HUES48 (cell line): ENCODE results near the gene SUN3.
A peak's percentile ranks its signal among the peaks of the same experiment; 100 is the strongest.
"Not testable (repeated sequence)": the region's sequence is repeated elsewhere in the genome, so short reads cannot be mapped to it uniquely, and the experiment has no call there.

Experiments used
- H3K27ac ChIP-seq: one replicate; pipeline ENCODE4 v1.7.0; 2013; ENCODE audit warnings: low read depth, low read length, inconsistent platforms
- H3K27me3 ChIP-seq: 2 replicates; pipeline ENCODE4 v1.6.1; 2013; ENCODE audit warnings: mild to moderate bottlenecking, low read length; ENCODE audit not compliant: control insufficient read depth, insufficient read depth
- H3K36me3 ChIP-seq: 2 replicates; pipeline ENCODE4 v1.6.1; 2013; ENCODE audit warnings: low read length; ENCODE audit not compliant: control insufficient read depth, insufficient read depth
- H3K4me1 ChIP-seq: 2 replicates; pipeline ENCODE4 v1.6.1; 2013; ENCODE audit warnings: mild to moderate bottlenecking, low read length; ENCODE audit not compliant: control insufficient read depth, insufficient read depth
- H3K4me3 ChIP-seq: 2 replicates; pipeline ENCODE4 v1.5.1; 2013; ENCODE audit warnings: mild to moderate bottlenecking, low read depth, low read length
- H3K9ac ChIP-seq: 2 replicates; pipeline ENCODE4 v1.6.1; 2013; ENCODE audit warnings: mild to moderate bottlenecking, low read depth, low read length, moderate library complexity
- H3K9me3 ChIP-seq: 2 replicates; pipeline ENCODE4 v1.6.1; 2013; ENCODE audit warnings: low read length; ENCODE audit not compliant: control insufficient read depth, insufficient read depth

Gene SUN3

DNA sequence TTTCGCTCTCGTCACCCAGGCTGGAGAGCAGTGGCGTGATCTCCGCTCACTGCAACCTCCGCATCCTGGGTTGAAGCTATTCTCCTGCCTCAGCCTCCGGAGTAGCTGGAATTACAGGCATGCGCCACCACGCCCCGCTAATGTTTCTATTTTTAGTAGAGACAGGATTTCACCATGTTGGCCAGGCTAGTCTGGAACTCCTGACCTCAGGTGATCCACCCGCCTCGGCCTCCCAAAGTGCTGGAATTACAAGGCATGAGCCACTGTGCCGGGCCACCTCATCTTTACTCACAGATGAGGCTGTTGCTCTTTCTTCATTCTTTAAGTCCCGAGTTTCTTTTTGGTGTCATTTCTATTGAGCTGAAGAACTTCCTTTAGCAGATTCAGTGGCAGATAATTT, 28.7 kb downstream of the SUN3 start:
- H3K27me3 ChIP-seq, H3K9me3 ChIP-seq, H3K4me3 ChIP-seq, H3K27ac ChIP-seq, H3K4me1 ChIP-seq, H3K36me3 ChIP-seq, H3K9ac ChIP-seq: not testable (repeated sequence)

DNA sequence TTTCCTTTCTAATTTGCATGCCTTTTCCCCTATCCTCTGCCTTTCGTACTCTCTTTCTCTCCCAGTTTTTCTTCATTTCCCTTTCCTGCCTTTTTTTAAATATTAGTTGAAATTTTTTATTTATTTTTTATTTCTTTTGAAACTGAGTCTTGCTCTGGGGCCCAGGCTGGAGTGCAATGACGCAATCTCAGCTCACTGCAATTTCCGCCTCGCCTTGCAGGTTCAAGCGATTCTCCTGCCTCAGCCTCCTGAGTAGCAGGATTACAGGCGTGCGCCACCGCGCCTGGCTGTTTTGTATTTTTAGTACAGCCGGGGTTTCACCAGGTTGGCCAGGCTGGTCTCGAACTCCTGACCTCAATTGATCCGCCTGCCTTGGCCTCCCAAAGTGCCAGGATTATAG, 29.5 kb downstream of the SUN3 start:
- Histone ChIP-seq H3K9me3 (no peaks in the 10 kb centered on the region), H3K27me3 (no peaks in the 10 kb centered on the region), H3K9ac (no peak overlapping the region), H3K27ac (no peak overlapping the region), H3K4me3 (no peak overlapping the region), H3K4me1 (no peaks in the 10 kb centered on the region), H3K36me3 (no peaks in the 10 kb centered on the region)

DNA sequence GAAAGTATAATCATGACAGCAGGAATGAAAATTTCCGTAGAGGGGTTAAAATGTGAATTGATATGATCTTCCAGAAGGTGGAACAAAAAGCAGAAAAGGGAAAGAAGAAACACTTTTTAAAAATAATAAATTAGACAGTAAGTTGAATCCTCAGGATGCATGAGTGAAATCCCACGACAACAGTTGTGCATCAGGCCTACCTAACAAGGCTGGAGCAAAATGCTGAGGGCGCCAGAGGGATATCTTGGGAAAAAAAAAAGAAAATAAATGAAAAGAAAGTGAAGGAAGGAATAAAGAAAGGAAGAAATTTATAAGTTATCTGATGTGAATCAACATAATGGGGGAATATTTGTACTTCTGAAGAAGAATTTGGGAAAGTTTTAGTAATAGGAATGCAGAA, 36.5 kb downstream of the SUN3 start:
- Histone ChIP-seq H3K27ac (peak overlapping the region; percentile 73), H3K36me3 (no peaks in the 10 kb centered on the region), H3K27me3 (no peaks in the 10 kb centered on the region), H3K9me3 (no peaks in the 10 kb centered on the region), H3K9ac (no peak overlapping the region; the same call in 1 of the 2 replicates), H3K4me3 (no peak overlapping the region), H3K4me1 (peaks cover 21% of the 10 kb centered on the region)

DNA sequence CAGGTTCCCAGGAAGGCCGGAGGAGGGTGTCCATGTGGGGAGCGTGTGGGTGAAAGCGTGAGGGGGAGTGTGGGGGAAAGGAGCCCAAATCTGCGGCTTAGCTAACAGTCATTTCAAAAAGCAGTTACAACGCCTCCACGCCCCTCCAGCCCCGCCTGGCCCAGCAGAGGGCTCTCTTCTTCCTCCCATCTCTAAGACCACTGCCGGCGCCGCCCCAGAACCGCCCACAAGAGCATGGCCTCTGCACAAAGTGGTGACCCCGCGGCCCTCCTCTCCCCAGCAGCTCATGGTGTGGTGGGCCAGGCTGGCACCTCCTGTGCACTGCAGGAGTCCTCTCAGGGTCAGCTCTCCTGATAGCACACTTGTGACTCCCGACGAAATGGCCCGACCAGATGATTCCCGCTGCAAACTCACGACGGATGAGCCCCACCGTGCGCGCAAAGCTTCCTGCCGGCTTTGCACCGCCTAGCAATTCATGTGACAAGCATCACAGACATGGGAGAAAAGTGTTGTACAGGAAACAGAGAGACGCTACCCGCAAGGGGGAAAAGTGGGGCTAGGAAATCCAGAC, 37.1 kb downstream of the SUN3 start:
- H3K4me3 ChIP-seq: peak overlapping the region; percentile 66
- H3K27me3 ChIP-seq: no peaks in the 10 kb centered on the region

DNA sequence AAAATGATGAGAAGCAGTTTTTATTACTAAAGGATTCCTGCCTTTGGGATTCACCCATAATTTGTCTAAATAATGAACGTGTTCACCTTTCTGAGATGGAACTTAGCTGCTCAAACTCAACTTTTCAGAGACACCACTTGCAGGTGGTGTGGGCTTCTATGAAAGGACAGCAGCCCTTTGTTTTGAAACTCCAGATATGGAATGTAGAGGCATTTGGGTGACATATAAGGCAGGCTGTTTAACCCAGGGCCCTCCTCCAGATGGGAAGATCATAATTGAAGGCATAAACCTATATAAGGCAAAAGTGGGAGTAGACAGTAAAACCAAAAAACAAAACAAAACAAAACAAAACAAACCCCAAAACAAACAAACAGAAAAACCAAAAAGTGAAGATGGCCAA, 37.6 kb downstream of the SUN3 start:
- peak overlapping the region; percentile 66; the same call in 1 of the 2 replicates for H3K4me3 ChIP-seq
- no peaks in the 10 kb centered on the region for H3K27me3 ChIP-seq
- no peaks in the 10 kb centered on the region for H3K36me3 ChIP-seq
- no peak overlapping the region for H3K9ac ChIP-seq
- H3K4me1 ChIP-seq: peaks cover 21% of the 10 kb centered on the region
- no peak overlapping the region for H3K27ac ChIP-seq
- H3K9me3 ChIP-seq: no peaks in the 10 kb centered on the region

More for the DNA sequence above, 37.1 kb downstream of the SUN3 start:
- peaks cover 21% of the 10 kb centered on the region for H3K4me1 ChIP-seq
- H3K36me3 ChIP-seq: no peaks in the 10 kb centered on the region
- peak overlapping the region; percentile 73 for H3K27ac ChIP-seq
- no peaks in the 10 kb centered on the region for H3K9me3 ChIP-seq
- peak overlapping the region; percentile 75 for H3K9ac ChIP-seq

DNA sequence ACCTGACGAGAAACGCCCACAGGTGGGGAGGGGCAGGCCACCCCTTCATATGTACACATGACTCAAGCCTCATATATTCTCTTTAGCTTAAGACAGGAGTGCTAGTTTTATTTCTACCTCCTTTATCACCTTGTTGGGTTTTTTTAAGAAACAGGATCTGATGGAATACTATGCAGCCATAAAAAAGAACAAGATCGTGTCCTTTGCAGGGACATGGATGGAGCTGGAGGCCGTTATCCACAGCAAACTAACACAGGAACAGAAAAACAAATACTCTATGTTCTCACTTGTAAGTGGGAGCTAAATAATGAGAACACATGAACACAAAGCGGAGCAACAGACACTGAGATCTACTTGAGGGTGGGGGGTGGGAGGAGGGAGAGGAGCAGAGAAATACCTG, 38.3 kb downstream of the SUN3 start:
- Histone ChIP-seq H3K4me3 (no peak overlapping the region), H3K9me3 (no peaks in the 10 kb centered on the region), H3K9ac (no peak overlapping the region), H3K27me3 (no peaks in the 10 kb centered on the region), H3K27ac (no peak overlapping the region), H3K36me3 (no peaks in the 10 kb centered on the region), H3K4me1 (peaks cover 21% of the 10 kb centered on the region)

DNA sequence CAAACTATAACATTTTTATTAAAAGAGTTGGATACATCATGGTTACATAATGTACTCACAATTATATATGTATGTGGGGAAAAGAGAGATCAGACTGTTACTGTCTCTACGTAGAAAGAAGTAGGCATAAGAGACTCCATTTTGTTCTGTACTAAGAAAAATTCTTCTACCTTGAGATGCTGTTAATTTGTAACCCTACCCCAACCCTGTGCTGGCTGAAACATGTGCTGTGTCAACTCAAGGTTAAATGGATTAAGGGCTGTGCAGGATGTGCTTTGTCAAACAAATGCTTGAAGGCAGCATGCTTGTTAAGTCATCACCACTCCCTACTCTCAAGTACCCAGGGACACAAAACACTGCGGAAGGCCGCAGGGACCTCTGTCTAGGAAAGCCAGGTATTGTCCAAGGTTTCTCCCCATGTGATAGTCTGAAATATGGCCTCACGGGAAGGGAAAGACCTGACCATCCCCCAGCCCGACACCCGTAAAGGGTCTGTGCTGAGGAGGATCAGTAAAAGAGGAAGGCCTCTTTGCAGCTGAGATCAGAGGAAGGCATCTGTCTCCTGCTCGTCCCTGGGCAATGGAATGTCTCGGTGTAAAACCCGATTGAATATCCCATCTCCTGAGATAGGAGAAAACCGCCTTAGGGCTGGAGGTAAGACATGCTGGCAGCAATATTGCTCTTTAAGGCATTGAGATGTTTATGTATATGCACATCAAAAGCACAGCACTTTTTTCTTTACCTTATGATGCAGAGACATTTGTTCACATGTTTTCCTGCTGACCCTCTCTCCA, 39.1 kb downstream of the SUN3 start:
- H3K27ac ChIP-seq: peak overlapping the region; percentile 76
- H3K9me3 ChIP-seq, H3K4me3 ChIP-seq, H3K36me3 ChIP-seq, H3K27me3 ChIP-seq, H3K9ac ChIP-seq: not testable (repeated sequence)
- H3K4me1 ChIP-seq: peaks cover 21% of the 10 kb centered on the region

DNA sequence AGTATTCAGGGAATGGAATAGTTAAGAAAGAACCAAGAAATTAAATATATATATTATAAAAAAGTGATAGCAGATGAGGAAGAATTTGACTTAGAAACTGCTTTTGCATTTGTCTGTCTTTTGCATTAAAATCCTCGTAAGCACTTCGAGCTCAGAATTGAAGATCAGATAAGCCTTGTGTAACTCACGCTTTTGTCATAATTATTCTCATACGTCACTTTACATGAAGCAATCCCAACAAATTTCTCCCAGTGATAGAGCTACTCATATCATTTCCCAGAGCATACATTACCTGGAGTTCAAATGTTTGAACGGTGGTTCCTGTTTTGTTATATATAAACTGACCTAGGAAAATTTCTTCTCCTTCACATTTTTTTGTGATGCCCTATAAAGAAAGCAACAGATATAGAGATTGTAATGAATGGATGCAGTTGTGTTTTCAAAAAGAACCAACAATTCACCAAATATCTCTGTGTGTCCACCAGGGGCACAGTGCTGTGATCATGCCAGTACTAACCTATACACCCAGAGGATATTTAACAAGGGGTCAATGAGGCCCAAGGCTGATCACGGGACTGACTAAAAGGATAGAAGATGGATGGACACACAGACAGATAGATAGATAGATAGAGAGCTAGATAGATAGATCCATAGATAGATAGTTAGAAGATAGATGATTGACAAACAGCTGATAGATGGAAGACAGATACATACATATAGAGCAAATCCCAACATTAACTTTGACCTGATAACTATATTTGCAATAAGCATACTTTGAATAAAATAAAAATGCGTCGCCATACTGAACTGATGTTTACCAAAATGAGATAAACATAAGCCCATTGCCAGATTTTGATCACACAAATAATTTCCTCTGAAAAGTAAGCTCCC, 40.2 kb downstream of the SUN3 start:
- Histone ChIP-seq H3K27ac (no peak overlapping the region), H3K36me3 (no peaks in the 10 kb centered on the region), H3K4me3 (no peak overlapping the region), H3K4me1 (peaks cover 21% of the 10 kb centered on the region), H3K27me3 (no peaks in the 10 kb centered on the region), H3K9ac (no peak overlapping the region), H3K9me3 (no peaks in the 10 kb centered on the region)

DNA sequence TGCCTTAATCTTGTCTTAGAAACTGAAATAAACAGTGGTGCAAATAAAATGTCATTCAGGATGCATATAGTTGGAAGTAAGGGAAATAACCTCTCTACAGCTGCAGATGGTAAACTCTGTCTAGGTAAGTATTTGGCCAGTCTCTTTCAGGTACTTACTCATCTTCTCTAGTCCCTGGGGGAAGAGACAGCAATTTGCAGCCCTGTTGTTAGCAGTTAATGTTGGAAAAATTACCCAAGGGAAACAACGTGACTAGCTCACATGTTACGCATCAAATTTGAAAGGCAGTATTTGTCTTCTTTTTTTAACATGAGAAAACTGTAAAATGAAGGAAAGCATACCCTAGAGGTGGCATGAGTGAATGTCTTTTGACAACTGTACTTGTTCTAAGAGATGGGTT, 46.3 kb downstream of the SUN3 start:
- Histone ChIP-seq H3K36me3 (peaks cover 10% of the 10 kb centered on the region), H3K27ac (no peak overlapping the region), H3K4me1 (peaks cover 11% of the 10 kb centered on the region), H3K9ac (no peak overlapping the region), H3K9me3 (no peaks in the 10 kb centered on the region), H3K4me3 (no peak overlapping the region), H3K27me3 (no peaks in the 10 kb centered on the region)

DNA sequence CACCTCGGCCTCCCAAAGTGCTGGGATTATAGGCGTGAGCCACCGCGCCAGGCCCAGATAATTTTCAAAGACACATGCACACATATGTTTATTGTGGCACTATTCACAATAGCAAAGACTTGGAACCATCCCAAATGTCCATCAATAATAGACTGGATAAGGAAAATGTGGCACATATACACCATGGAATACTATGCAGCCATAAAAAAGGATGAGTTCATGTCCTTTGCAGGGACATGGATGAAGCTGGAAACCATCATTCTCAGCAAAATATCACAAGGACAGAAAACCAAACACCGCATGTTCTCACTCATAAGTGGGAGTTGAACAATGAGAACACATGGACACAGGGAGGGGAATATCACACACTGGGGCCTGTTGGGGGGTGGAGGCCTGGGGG, 48.3 kb downstream of the SUN3 start:
- H3K9ac ChIP-seq, H3K4me3 ChIP-seq, H3K27me3 ChIP-seq, H3K9me3 ChIP-seq, H3K27ac ChIP-seq: not testable (repeated sequence)
- peaks cover 11% of the 10 kb centered on the region for H3K4me1 ChIP-seq
- H3K36me3 ChIP-seq: peaks cover 29% of the 10 kb centered on the region

DNA sequence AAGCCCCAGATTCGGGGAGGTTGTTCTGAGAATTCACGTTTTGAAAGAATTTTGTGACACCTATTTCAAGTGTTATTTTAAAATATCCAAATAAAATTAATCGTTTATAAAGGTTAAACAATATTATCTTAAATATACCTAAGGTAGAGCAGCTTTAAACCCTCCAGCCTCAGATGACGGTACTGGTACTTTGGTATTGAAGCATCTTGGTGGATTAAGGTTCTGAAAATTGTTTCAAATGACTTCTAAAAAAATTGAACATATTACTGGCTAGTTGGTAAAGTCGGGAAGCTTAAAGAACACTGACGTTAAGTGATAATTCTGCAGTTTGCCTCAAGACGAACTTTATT, 49.1 kb downstream of the SUN3 start:
- Histone ChIP-seq H3K9me3 (no peaks in the 10 kb centered on the region), H3K27me3 (no peaks in the 10 kb centered on the region), H3K36me3 (peaks cover 36% of the 10 kb centered on the region), H3K27ac (peak overlapping the region; percentile 99), H3K4me1 (peaks cover 11% of the 10 kb centered on the region), H3K9ac (no peak overlapping the region), H3K4me3 (peak overlapping the region; percentile 95)
